Cerebellar cortex (tissue), 1 donor: ENCODE results near the gene MANSC1.
"Not testable (repeated sequence)": the region's sequence is repeated elsewhere in the genome, so short reads cannot be mapped to it uniquely, and the experiment has no call there.

Source experiments
- DNase-seq: peaks from one replicate; pipeline ENCODE4 v3.0.0-alpha.2; 2015; ENCODE audit warnings: low spot score

MANSC1 gene

DNA sequence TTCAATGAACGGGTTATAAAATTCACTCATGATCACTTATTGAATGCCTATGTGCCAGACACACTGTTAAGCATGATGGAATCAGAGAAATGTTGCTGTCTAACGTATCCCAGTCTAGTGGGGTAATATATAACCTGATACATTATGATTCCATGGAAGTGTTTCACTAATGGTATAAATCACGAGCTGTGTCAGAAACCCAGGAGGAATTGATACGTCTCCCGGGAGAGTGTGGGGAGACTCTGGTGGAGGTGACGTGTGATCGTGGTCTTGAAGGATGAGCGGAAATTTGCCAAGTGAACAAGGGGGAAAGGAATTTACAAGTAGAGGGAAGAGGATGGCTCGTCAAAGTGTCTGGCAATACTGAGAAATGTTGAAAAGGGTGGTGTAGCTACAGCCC lies 26.5 kb downstream of the MANSC1 start:
- no peak for DNase-seq

DNA sequence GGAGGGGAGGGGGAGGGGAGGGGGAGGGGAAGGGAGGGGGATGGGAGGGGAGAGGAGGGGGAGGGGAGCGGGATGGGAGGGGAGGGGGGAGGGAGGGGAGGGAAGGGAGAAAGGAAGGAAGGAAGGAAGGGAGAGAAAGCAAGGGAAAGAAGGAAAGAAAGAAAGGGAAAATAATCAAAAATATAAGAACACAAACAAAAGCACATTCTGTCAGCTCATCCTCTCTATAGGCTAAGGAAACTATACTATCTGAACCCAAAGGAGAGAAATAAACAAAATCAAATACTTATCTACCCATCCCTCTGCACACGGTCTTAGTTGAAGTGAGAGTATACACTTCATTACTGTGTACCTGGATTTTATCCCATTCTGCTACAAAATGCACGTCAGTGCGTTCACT lies 26.9 kb downstream of the MANSC1 start:
- DNase-seq, result no peak

DNA sequence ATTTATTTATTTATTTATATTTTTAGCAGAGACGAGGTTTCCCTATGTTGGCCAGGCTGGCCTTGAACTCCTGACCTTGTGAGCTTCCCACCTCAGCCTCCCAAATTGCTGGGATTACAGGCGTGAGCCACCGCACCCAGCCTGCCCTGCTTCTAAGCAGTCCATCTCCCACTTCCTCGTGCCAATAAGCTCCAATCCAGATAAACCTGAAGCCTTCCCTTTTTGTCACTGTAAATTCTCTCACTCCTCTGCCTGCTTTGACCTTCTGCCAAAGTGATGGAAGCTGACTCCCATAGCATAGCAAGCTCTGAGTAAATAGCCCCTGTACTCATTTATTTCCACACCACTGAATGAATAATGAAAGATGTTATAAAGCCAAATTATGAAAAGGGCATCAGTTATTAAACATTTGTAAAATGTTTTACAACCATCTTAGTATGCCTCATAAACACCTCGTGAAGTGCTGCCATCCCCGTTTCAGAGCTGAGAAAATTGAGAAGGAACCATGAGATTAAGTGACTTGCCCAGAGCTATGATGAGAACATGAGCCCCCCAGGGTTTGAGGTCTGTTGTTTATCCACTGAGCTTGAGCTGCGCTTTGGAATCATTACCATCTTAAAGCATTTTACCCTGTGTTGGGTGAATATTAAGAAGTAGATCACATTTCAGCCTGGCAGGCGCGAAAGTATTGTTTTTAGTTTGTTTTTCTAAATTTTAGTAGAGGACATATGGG lies 30.4 kb downstream of the MANSC1 start:
- DNase-seq, result no peak

DNA sequence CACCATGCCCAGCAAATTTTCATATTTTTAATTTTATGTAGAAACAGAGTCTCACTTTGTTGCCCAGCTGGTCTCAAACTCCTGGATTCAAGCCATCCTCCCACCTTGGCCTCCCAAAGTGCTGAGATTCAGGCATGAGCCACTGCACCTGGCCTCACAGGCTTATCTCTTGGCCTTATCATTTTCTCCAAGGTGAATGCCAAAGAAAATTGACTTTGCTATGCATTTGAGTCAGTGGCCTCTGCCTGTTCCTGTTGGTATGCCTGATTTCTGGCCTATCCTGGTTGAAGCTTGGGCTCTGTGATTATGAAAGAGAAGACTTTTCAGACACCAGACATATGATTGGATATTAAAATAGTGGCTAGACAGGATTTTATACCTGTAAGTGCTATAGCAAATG lies 34.2 kb downstream of the MANSC1 start:
- no peak for DNase-seq

DNA sequence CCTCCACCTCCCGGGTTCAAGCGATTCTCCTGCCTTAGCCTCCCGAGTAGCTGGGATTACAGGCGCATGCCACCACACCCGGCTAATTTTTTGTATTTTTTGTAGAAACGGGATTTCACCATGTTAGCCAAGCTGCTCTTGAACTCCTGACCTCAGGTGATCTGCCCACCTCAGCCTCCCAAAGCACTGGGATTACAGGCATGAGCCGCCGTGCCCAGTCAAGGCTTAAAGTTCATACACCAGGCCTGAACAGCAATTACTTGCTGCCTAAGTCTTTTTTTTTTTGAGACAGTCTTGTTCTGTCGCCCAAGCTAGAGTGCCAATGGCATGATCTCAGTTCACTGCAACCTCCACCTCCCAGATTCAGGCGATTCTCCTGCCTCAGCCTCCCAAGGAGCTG lies 39.3 kb downstream of the MANSC1 start:
- not testable (repeated sequence) for DNase-seq

DNA sequence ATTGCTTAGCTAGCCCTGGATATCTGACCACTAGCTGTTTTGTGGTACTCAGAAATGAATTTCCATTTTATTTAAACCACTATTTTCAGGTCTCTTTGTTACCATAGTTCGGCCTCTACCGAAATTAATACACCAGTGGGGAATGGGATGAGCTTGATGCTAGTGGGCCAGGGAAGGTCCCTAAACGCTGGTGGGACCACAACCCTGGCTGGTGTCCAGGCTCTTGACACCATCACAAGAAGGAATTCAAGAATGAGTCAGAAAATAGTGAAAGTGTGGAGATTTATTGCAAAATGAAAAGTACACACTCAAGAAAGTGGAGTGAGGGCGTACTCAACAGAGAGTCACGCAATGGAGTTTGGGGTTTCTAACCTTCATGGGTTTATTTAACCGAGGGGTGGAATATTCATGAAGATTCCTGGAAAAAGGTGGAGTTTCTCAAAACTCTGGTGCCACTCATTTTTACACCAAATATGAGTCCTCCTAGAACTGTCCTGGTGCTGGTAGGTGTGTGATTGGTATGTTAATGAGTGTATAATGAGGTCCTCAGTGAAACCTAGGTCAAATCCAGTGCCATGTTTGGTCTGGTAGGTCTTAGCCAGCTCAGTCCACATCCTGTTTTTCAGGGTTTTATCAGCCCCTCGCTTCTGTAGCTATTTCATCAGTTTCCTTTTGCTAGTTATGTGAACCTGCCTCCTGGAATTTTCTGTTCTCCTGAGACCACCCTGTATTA lies 44.3 kb downstream of the MANSC1 start:
- no peak for DNase-seq

DNA sequence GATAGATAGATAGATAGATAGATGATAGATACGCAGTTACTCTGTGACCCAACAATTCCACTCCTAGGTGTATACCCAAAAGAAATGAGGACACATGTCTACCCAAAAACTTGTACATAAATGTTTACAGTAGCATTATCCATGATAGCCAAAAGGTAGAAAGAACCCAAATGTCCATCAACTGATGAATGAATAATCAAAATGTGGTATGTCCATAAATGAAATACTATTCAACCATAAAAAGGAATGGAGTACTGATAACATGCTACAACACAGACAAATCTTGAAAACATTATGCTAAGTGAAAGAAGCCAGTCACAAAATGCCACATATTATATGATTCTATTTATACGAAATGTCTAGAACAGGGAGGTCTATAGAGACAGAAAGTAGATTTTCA lies 47.1 kb downstream of the MANSC1 start:
- DNase-seq, result no peak

DNA sequence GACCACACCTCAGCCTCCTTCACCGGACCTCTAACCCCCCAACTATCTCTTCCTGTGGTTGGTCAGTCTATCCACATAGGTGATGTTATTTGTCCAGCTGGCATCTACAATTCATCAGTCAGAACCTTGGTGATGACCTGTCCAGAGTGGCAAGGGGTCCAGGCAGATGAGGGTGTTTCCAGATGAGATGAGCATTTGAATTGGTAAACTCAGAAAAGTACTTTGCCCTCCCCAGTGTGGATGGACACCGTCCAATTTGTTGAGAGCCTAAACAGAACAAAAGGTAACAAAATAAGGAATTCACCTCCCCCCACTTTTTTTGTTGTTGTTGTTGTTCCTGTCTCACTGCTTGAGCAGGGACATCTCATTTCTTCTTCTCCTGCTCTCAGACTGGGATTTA lies 48.9 kb downstream of the MANSC1 start:
- DNase-seq, result no peak

DNA sequence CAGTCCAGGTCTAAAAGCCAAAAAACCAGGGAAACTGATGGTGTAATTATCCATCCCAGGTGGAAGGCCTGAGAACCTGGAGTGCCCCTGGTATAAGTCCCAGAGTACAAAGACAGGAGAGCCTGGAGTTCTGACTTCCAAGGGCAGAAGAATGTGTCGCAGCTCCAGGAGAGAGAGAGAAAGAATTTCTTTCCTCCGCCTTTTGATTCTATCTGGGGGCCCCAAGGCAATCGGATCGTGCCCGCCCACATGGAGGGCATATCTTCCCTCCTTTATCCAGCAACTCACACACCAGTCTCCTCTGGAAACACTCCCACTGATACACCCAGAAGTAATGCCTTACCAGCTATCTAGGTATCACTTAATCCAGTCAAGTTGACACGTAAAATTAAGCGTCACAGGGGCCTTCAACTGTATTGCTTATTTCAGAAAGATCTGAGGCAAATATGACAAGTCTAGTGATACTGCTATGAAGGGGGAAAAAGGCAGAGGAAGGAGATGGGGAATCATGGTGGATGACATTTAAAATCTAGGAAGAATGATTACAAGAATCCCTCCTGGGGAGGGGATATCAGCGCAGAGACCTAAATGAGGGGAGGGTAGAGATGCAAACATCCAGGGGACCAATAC lies 52.7 kb downstream of the MANSC1 start:
- no peak for DNase-seq

DNA sequence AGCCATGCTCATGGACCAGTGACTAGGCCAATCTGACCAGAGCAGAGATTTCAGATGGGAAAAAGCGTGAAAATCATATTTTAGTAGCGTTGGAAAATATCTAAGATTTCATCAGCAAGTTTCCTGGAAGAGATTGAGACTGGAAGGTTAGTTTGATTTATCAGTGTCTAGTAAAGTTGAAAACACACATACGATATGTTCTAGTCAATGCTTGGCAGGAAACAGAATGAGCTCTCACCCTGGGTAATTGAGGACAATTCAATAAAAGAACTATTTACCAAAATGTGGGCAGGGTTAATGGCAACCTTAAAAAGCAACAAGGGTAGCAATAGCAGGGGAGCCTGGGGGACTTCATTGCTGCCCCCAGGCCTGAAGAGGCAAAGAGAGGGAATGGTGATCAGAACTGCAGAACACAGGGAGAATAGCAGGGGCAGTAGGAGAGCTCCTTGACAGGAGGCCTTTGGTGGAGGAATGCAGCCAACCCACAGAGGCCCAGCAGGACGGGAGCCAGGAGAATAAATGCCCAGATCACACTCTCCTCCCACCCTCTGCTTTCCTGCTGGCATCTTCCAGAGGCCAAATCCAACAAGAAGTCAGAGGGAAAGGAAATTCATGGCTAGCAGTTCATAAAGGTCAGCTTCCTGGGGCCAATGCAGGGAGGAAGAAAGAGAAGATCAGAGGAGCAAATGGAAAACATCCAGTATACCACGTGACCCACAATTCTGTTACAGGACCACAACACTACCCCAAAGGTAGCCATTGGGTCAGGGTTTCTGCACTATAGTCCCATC lies 55.6 kb downstream of the MANSC1 start:
- DNase-seq, result peak; percentile 36

DNA sequence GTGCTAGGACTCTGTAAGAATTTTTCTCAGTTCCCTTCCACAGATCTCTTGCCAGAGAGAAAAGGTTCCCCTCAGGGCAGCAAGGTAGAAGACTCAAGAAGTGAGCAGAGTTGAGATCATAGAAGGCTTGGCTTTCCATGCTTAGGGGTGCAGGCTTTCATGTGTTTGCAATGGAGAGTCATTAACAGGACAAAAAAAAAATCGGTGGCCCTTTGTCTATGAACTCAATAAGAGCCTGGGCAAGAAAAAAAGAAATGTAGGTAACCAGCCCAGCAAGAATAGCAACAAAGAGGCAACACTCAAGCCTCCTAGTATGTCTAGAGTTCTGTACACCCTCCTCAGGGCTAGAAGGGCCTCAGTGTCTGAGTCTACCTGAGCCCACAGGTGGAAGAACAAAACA lies 59.8 kb downstream of the MANSC1 start:
- no peak for DNase-seq

DNA sequence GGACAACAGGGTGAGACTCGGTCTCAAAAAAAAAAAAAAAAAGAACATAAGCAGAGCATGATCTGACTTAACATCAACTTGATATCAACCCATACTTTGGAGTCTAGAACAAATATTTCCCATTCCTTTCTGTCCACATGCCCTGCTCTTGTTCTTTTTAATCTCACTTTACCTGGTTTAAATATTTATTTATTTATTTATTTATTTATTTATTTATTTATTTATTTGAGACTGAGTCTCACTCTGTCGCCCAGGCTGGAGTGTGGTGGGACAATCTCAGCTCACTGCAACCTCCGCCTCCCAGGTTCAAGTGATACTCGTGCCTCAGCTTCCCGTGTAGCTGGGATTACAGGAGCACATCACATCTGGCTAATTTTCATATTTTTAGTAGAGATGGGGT lies 63.6 kb downstream of the MANSC1 start:
- DNase-seq, result no peak

DNA sequence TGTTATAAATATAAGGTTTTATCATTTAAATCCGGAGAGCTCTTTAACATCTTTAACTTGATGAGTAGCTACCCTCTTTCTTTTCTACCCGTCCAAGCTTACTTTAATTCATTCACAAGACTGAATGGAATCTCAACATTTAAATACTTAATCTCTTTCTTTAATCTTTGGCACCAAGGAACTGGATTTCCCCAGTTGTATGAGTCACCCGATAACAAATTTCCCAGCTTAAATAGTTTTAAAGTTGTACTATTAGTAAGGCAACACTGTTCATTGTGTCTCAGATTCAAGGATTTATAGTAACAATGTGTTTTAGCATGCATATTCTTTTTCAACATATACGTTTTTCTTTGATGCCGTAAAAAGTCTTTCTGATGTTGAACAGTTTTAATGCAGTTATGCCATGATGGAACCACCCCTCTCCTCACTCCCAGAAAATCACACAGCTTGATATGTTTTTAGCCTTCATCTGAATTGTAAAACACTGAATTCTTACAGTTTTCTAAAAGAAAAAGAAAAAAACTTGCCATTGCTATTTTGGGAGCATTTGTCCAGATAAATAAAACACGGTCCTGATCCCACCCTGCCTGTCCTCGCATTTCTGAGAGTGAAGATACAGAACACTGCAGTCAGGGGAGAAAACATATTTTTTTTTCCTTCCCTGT lies 67.1 kb downstream of the MANSC1 start:
- no peak for DNase-seq

DNA sequence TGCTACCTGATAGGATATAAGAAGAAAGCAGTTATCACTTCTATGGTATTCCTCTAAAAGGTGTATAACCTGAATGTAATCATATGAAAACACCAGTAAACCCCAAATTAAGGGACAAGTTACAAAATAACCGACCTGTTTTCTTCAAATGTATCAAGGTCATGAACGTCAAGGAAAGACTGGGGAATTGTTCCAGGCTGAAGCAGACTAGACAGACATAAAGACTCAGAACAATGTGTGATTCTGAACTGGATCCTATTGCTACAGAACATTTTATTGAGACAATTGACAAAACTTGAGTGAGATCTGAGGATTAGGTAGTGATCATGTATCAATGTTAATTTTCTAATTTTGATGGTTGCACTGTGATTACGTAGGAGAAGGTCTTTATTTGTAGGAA lies 67.8 kb downstream of the MANSC1 start:
- no peak for DNase-seq

DNA sequence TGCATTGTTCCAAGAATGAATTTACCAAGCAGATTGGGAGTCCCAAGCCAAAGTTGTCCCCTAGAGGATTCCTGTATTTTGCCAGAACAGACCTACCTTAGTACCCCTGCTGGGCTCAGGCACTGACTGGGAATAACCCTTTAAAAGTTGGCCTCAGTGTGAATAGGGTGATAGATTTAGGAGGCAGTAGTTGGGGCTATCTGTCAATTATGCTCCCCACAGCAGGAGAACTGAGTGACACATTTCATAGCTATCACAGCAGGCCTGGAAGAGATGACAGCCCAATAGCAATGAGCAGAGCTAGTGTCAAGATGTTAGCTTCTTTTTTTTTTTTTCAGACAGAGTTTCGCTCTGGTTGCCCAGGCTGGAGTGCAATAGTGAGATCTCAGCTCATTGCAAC lies 68.9 kb downstream of the MANSC1 start:
- DNase-seq, result no peak

DNA sequence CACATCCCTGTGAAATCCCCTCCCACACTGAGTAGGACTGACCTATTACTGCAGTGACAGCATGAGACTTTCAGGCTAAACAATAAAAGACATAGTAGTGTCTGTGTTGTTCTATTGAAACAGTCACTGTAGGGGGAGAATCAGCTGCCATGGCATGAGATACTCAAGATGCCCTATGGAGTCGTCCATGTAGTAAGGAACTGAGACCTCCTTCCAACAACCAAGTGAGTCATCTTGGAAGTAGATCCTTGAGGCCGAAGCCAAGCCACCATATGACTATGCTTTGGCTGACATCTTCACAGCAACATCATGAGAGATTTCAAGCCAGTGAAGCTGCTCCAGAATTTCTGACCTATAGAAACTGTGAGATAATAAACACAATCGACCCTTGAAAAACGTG lies 71.1 kb downstream of the MANSC1 start:
- no peak for DNase-seq
